GM19043 (cell line): ENCODE results near the gene SCN2A.
"Not testable (repeated sequence)": the region's sequence is repeated elsewhere in the genome, so short reads cannot be mapped to it uniquely, and the experiment has no call there.

Experiments
- ATAC-seq: cut with Tn5 transposase; IDR thresholded peaks from one replicate; pipeline ENCODE4 v1.9.1; 2021; ENCODE audit warnings: low read depth; ENCODE audit not compliant: unreplicated experiment

SCN2A gene

DNA sequence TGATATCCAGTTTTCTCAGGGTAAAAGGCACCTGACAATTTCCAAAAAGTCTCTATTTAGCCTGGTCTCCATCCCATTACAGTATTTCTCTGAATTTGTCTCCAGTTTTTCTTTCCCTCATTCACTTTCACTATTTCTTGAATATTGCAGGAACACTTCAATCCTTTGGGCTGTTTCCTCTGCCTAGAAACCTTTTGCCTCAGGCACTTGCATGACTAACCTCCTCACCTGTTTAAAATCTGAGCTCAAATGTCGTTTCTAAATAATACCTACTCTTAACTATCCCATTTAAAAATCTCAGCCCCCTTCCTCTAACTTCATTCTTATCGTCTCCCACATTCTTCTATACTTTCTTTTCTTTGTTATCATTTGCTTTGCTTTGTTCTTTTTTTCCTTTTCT, 9.0 kb downstream of the SCN2A start:
- ATAC-seq: no peak

DNA sequence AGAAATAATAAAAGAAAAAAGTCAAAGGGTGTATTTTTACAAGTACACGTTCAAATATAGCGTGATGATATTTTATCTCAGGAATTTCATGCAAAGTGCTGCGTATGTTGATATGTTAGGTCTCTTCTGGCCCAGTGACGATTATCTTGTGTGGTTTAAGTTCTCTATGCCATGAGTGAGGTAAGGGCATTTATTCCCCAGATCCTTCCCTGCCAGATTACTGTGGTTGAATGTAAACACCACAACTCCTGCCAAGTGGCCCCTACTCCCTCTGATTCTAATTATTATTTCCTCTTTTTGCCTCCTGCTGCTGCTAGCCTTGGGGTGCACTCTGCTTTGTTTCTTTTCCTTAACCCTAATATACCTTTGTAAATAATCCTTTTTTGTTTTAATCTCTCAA, 12.2 kb downstream of the SCN2A start:
- ATAC-seq: no peak

DNA sequence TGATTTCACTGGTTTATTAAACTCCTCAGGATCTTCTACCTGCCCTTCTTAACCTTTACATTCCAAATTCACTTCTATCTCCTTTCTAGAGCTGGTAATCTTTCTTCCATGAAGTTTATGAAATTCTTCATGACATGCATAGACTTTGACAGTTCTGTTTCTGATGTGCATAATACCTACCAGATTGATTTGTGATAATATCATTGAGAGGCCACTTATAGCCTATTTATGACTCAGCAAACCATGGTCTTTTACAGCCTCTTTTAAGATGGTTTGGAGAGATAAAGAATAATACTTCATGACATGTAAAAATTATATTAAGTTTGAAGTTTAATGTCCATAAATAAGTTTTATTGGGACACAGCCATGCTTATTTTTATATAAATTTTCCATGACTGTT, 14.0 kb downstream of the SCN2A start:
- ATAC-seq: no peak

DNA sequence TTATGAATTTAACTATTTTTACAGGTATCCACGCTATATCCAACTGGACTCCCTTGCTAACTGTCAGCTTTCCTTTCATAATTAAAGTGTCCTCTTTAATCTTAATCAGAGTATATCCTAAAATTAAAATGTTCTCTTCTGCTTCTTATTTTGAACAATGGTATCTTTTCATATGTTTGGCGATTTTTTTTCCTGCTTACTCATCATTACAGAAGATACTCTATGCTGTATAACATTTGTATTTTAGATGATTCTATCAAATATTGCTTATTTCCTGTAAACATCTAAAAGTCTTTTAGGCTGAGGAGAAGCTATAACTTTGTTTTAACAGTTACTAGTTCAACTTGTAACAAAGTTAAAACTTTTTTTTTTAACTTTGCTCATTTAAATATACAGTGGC, 17.4 kb downstream of the SCN2A start:
- ATAC-seq: no peak

DNA sequence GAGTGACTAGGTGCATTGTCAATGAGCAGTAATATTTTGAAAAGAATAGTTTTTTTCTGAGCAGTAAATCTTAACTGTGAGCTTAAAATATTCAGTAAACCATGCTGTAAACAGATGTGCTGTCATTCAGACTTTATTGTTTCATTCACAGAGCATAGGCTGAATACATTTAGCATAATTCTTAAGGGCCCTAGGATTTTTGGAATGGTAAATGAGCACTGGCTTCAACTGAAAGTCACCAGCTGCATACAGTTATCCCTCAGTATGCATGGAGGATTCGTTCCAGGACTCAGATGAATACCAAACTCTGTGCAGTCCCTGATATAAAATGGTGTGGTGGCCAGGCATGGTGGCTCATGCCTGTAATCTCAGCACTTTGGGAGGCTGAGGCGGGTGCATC, 21.1 kb downstream of the SCN2A start:
- not testable (repeated sequence) for ATAC-seq

DNA sequence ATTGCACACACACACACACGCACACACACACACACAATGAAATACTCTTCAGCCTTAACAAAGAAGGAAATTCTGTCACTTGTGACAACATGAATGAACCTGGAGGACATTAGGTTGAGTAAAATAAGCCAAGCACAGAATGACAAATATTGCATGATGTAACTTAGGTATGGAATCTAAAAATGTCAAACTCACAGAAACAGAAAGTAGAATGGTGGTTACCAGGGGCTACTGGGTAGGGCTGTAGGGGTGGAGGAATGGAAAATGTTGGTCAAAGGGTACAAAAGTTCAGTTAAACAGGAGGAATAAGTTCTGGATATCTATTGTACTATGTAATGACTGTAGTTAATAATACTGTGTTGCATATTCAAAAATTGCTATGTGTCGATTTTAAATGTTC, 29.5 kb downstream of the SCN2A start:
- ATAC-seq: no peak

DNA sequence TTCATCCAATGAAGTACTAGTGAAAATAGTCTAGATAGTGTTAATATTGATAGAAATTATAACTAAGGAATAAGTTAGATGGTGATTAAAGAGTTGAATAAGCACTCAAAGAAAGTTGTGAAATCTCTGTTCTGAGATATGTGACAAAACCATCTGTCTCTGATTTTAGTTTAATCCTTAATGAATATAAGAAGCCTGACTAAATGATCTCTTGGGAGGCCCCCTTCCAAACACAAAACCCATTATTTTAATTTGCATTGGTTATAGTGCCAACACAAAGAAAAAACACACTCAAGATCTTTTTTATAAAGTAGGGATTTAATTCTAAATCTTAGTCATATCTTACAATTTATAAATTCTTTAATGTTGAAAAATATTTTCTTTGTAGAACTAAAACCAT, 34.0 kb downstream of the SCN2A start:
- ATAC-seq: no peak

DNA sequence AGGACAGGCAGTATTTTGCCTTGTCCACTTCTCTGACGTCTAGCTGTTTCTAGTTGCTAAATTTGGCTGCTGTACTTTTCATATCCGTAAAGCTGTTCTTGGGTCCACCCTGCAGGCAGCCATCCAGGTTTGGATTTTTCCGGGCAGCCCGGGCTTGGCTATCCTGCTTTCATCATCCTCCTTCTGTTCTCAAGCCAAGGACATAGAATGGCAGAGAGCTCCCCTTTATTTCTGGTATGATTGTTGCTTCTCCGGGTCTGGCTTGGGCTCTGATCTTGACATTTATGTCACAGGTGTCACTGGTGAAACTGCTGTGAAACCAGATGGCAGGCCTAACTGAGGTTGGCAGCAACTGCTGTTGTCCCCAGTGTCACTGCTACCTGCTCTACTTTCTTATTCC, 35.5 kb downstream of the SCN2A start:
- ATAC-seq: no peak

DNA sequence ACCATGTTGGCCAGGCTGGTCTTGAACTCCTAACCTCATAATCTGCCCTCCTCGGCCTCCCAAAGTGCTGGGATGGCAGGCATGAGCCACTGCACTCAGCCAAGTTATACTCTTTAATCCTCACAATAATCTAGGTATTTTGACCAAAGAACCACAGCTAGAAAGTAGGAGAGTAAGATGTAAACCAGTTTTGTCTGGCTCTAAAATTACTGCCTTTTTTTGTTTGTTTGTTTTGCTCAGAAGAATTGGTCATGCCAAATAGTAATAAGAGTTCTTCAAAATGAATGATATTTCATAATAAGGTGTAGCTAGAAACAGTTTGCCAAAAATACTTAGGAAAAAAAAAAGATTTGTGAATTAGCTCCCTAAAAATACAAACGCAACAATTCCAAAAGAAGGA, 36.7 kb downstream of the SCN2A start:
- ATAC-seq: no peak

DNA sequence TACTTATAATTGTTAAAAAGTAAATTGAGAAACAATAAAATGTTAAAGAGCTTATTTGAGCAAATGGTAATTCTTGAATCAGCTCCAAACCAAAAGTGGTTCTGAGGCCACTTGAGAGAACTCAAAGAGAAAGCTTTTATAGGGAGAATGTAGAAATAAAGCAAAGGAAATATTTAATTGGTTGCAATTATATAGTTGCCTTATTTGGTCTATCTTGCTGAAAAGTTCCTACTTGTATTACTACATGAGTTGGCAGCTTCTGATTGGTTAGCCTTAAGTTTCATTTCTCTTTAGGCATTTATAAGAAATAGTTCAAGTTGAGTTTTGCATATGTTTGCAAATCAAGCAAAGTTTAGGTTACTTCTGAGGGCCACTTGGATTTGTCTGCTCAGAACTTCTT, 38.1 kb downstream of the SCN2A start:
- no peak for ATAC-seq

DNA sequence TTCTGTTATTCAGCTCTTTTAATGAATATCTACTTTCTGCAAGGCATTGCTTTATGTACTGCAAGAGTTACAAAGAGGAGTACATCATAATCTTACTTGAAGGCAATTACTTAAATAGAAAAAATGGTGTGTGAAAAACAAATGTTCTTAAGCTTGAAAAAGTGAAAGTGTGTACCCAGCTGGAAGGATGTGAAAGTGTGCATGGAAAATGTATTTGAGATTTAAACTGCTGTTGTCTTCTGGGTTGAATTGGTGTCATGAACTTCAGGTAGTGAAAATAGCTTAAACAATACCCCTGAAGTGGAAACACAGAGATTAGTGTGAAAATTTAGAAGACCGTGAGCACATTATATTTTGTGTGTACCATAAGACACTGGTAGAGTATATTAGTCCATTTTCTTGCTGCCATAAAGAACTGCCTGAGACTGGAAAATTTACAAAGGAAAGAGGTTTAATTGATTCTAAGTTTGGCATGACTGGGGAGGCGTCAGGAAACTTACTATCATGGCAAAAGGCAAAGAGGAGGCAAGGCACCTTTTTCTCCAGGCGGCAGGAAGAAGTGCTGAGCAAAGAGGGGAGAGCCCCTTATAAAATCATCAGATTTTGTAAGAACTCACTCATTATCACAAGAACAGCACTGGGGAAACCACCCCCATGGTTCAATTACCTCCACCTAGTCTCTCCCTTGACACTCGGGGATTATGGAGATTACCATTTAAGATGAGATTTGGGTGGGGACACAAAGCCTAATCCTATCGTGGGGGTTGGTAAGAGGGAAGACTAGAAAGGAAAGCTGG, 38.8 kb downstream of the SCN2A start:
- no peak for ATAC-seq

DNA sequence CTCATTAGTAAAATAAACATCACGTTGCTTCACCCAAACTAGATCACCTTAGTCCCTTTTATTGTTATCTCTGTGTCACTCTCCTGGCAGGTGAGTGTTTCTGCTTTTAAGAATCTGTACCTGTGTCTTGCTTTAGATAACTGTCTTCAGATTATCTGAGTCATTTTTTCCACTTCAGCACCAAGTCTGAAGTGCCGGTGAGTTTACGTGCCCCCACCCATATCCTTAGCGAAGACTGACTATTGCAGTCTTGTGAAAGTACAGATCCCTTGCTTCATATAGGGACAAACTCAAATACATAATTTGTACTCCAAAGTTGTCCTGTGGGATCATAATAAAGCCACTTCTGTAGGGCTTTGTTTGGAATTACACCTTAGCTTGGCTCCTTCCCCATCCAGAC, 41.1 kb downstream of the SCN2A start:
- ATAC-seq: no peak

DNA sequence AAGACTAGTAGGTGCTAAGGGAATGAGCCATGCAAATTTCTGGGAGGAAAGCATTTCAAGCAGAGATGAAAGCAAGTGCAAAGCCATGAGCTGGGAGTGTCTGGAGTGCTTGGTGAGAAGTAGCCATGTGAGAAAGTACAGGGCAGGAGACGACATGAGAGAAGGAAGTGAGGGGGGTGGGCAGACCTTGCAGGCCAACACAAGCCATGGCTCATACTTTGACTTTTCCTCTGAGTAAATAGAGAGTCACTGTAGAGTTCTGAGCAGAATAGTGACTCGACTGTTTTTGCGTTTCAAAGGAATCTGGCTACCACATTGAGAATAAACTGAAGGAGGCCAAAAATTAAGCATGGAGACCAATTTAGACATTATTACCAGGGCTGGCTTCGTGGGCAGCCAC, 42.2 kb downstream of the SCN2A start:
- ATAC-seq: no peak

DNA sequence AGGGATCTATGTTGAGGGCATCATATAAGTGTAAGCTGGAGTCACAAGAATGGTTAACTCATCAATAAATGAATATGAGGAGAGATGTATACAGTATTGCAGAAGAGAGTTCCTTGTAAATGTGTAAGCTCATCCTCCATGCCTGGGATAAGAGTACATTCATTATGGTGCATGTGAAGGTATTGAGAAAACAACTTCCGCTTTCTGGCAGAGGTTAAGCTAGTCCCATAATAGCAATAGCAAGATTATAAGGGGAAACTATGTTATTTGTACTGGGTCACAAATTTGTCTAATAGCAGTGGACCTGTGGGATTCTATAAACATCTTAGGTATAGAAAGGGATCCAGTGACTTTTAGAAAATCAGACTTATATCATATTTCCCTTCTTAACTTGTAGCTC, 44.1 kb downstream of the SCN2A start:
- ATAC-seq: no peak

DNA sequence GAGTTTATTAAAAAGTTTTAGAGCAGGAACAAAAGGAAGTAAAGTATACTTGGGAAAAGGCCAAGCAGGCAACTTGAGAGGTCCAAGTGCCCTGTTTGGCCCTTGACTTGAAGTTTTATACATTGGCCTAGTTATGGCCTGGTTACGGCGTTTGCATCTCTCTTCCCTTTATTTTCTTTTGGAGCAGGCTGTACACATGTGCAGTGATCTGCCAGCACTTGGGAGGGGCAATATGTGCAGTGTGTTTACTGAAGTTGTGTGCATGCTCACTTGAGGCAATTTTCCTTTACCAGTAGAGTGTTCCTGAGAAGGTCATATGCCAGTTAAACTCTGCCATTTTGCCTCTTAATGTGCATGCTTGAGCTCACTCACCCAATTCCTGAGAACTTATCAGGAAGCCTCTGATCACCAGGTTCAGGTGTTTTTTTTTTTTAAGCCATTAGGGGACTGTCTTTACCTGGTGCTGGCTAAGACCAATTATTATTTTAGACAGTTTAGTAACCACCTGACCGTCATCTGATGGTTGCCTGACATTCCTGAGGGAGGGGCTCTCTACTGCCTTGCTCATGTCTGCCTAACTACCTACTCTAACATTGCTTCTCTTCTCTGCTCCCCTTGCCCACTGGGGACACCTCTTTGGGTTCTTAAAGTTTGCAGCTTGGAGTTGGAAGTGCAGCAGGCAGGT, 48.0 kb downstream of the SCN2A start:
- no peak for ATAC-seq

DNA sequence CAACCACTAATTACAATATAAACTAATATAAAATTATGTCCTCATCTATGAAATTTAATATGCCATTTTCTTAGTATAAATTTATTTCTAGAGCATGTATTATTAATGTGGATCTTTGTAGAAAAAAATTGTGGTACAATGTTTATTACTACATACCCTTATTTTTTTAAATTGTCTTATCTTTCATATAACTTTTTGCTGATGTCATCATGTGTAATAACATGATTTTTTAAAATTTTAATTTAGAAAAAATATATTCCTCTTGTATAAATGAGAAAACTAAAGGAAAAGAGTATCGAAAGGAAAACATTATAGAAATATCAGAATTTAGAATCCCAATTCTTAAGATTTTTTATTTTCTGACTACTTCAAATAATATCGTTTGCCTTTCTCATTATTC, 49.9 kb downstream of the SCN2A start:
- ATAC-seq: no peak

DNA sequence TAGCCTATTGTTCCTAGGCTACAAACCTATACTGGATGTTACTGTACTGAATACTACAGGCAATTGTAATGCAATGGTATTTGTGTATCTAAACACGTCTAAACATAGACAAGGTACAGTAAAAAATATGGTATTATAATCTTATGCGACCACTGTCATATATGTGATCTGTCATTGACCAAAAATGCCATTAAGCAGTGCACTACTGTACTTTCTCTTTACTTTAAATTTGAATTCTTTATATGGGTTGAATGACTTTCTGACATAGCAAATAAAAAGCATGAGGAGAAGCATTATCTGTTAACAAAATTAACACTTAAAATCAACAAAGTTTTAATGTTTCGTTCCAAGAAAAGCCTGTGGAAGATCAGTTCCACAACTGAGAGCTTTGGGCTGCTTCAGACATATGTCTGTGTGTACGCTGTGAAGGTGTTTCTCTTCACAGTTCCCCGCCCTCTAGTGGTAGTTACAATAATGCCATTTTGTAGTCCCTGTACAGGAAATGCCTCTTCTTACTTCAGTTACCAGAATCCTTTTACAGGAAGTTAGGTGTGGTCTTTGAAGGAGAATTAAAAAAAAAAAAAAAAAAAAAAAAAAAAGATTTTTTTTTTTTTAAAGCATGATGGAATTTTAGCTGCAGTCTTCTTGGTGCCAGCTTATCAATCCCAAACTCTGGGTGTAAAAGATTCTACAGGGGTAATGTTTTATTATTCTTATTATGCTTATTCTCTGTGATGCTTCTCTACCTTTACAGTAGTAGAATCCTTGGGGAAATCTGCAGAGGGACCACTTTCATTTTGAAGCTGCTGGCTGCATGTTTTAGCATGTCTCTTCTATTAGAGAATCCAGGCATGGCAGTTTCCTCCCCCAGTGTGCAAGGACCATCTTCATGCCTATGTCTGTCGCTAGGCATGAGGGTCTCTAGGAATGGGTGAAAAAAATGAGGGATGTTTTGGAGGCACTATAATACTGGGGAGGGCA, 54.5 kb downstream of the SCN2A start:
- ATAC-seq: peak; percentile 100

DNA sequence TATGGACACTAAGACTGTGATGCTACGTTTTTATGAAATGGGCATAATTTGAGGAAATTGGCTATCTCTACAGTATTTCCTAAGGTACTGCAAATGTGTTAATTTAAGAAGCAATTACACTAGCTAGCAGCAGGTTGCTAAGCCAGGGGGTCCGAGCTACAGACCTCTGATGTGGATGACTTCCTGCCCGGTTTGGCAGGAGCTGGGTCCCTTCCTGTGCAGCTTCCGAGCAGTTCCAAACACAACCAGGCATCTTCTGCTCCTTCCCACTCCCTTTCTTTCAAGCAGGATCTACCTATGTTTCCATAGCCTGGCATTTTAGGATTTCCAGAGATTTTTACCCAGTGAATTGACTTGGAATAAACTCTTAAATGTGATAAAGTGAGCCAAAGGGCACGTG, 55.7 kb downstream of the SCN2A start:
- no peak for ATAC-seq

DNA sequence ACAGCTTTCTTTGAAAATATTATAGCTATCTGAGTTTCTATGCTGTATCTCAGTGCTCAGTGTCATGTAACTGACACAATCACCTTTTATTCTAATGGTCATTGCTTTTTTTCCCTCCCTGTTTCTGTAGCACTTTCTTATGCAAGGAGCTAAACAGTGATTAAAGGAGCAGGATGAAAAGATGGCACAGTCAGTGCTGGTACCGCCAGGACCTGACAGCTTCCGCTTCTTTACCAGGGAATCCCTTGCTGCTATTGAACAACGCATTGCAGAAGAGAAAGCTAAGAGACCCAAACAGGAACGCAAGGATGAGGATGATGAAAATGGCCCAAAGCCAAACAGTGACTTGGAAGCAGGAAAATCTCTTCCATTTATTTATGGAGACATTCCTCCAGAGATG, 56.4 kb downstream of the SCN2A start:
- ATAC-seq: no peak

DNA sequence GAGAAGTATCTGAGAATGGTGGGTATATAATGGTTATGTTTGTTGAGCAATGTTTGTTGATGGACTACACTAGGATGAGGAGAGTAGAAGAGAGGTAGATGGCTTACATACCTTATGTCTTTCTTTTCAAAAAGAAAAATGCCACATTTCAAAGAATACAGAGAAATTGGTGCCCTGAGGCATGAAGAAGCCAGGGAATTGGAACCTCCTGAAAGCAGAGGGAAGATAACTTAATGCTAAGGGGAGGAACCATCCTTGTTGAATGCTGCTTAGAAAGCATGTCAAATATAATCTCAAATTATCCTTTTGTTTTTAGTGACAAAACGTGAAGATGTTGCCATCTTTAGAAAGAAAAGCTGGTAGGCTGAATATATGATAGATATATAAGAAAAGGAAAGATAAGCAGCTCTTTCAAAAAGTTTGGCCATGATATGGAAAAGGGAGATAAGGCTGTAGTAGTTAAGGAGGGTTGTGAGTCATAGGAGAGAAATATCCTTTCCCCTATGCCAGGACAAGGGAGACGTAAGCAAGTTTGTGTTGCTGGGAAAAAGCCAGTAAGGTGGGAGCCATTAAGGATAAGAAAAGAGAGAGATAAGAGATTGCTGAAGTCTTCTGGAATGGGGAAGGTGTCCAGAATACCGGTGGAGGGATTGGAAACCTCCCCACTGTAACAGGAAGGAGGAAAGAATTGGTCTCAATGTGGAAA, 66.3 kb downstream of the SCN2A start:
- no peak for ATAC-seq

DNA sequence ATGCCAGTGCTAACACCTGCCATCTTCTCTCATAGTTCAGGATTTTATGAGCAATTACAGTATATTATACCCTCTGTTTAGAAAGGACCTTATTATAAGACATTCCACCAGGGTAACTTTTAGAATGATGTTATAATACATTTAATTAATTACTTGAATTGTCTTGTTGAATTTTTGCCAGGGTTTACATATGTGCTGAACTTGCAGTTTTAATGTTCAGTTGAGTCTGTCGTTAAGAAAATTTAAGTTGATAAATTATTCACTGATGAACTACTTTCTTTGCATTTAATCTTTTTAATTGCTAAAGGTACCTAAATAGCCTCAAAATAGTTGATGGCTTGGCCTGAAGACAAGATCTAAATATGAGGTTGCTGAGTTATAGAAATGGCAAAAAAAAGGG, 68.1 kb downstream of the SCN2A start:
- no peak for ATAC-seq
